ENCODE data around the gene LRRC73. TPM values are rescaled to one million over a fixed set of nuclear protein-coding genes. Genes with fewer than 3 reads are reported as not detected.

The LRRC73 gene
- total and polyA plus RNA-seq, 2 of the 8 experiments (the other 6 are each of a cell fraction or from before 2014, with no cell fraction given), result 0.24 to 0.26 TPM

- TF ChIP-seq CHD7 (IDR thresholded peaks at IDR 0.05; ENCODE audit: insufficient replicate concordance, low read length) (no peak), HDAC6 (IDR thresholded peaks at IDR 0.05; ENCODE audit: low read depth, low read length) (no peak), CBX8 (IDR thresholded peaks at IDR 0.05; ENCODE audit: borderline replicate concordance, low read depth, low read length) (no peak), RNF2 (IDR thresholded peaks at IDR 0.05; ENCODE audit: borderline replicate concordance, low read depth, low read length, missing control alignments, poor library complexity, severe bottlenecking) (no peak), ZNF274 (IDR thresholded peaks at IDR 0.05; ENCODE audit: borderline replicate concordance, extremely low read depth, low read length) (no peak), EZH2 (IDR thresholded peaks at IDR 0.05; ENCODE audit: low read depth, low read length, severe bottlenecking) (no peak), TAF1 (IDR thresholded peaks at IDR 0.05; ENCODE audit: low read depth, low read length) (no peak), CEBPB (IDR thresholded peaks at IDR 0.05; ENCODE audit: low read depth, low read length) (no peak), BCL11A (IDR thresholded peaks at IDR 0.05; ENCODE audit: low read depth in 2 of 2, low read length in 2 of 2) (no peak), CBX5 (IDR thresholded peaks at IDR 0.05; ENCODE audit: low read depth, low read length) (no peak)
- TF ChIP-seq, protein P1, sequence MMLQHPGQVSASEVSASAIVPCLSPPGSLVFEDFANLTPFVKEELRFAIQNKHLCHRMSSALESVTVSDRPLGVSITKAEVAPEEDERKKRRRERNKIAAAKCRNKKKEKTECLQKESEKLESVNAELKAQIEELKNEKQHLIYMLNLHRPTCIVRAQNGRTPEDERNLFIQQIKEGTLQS (IDR thresholded peaks at IDR 0.05; ENCODE audit: insufficient read depth, low read depth, low read length), result no peak
Observed at GRCh38 chr6:43497689-43498088, 12.5 kb downstream of the LRRC73 start (continued).
